ENCODE data around the gene ICAM4. TPM values are rescaled to one million over a fixed set of nuclear protein-coding genes. Genes with fewer than 3 reads are reported as not detected.

The ICAM4 gene
- total and polyA plus RNA-seq, 9 of the 15 experiments (the other 6 are each of a cell fraction or from before 2014, with no cell fraction given), result 14.1 to 86.1 (median 29.6) TPM

GRCh38 chr19:10315335-10316214, 28.8 kb downstream of the ICAM4 start, which contains the start of gene FDX2 (continued):
- no peak for TF ChIP-seq EWSR1 (IDR thresholded peaks at IDR 0.05; ENCODE audit: borderline replicate concordance, low read depth, partially characterized antibody)
- peak; percentile 43 for TF ChIP-seq E2F8 (IDR thresholded peaks at IDR 0.05; ENCODE audit: low read depth, partially characterized antibody)
- no peak for TF ChIP-seq LARP7 (IDR thresholded peaks at IDR 0.05)
- 0 out of 4 replicates have a peak, but pooled peaks of 1 of the 2 experiments have one; percentile 14 for TF ChIP-seq MLLT1 (IDR thresholded peaks at IDR 0.05)
- TF ChIP-seq CTBP1 (IDR thresholded peaks at IDR 0.05; ENCODE audit: borderline replicate concordance), result no peak
- no peak for TF ChIP-seq ZNF347 (CRISPR knock-in tag; IDR thresholded peaks at IDR 0.05; ENCODE audit: low read depth)
- 0 out of 2 replicates have a peak, but pooled peaks have one; percentile 24 for TF ChIP-seq SMAD4 (CRISPR knock-in tag; conservative IDR thresholded peaks at IDR 0.05)
- no peak; the same call in 1 of the 2 replicates for TF ChIP-seq RUNX1 (IDR thresholded peaks at IDR 0.05; ENCODE audit: low read depth)
- TF ChIP-seq ZNF583 (CRISPR knock-in tag; IDR thresholded peaks at IDR 0.05), result no peak
- TF ChIP-seq FUS (optimal IDR thresholded peaks at IDR 0.05; ENCODE audit: low read depth, low read length), result no peak
- TF ChIP-seq GTF2A2 (tag; IDR thresholded peaks at IDR 0.05), result no peak
- no peak for TF ChIP-seq ZNF316 (IDR thresholded peaks at IDR 0.05)
- TF ChIP-seq GATAD2B (IDR thresholded peaks at IDR 0.05; ENCODE audit: borderline replicate concordance), result no peak
- TF ChIP-seq SIX5 (IDR thresholded peaks at IDR 0.05; ENCODE audit: borderline replicate concordance in 1 of 2, insufficient read depth in 1 of 2, low read depth in 1 of 2, low read length in 2 of 2), result no peak
- TF ChIP-seq SETDB1 (IDR thresholded peaks at IDR 0.05; ENCODE audit: low read length), result no peak
- TF ChIP-seq ZNF655 (CRISPR knock-in tag; IDR thresholded peaks at IDR 0.05), result no peak
- TF ChIP-seq ZNF445 (CRISPR knock-in tag; IDR thresholded peaks at IDR 0.05; ENCODE audit: low read depth), result no peak
- no peak for TF ChIP-seq HNRNPUL1 (IDR thresholded peaks at IDR 0.05; ENCODE audit: low read length)
- 0 out of 4 replicates have a peak, but pooled peaks of 1 of the 2 experiments have one; percentile 11 for TF ChIP-seq RCOR1 (IDR thresholded peaks at IDR 0.05; ENCODE audit: borderline replicate concordance in 1 of 2, low read depth in 2 of 2, low read length in 2 of 2)
- TF ChIP-seq CHD4 (IDR thresholded peaks at IDR 0.05; ENCODE audit: insufficient read depth, insufficient replicate concordance, low read depth, low read length, poor library complexity, severe bottlenecking), result no peak
- no peak for TF ChIP-seq NFYB (IDR thresholded peaks at IDR 0.05; ENCODE audit: extremely low read depth, insufficient read length)
- TF ChIP-seq ZBTB7A (IDR thresholded peaks at IDR 0.05; ENCODE audit: borderline replicate concordance, control insufficient read depth, low read depth, low read length), result no peak
- TF ChIP-seq TCFL5 (CRISPR knock-in tag; conservative IDR thresholded peaks at IDR 0.05), result no peak
